H1 (cell line): ENCODE data around the gene ZFP36L2. TPM values are rescaled to one million over a fixed set of nuclear protein-coding genes. Genes with fewer than 3 reads are reported as not detected.
"Not testable (repeated sequence)": the region's sequence is repeated elsewhere in the genome, so short reads cannot be mapped to it uniquely, and the experiment has no call there.

Experiments used
- CTCF ChIA-PET: fragments of 300-600 bp; sonication (Branson Sonifier 250); formaldehyde crosslinking; loops from one replicate; lab custom pipeline; 2021; ENCODE audit not compliant: partially characterized antibody; lab: Charles Lee
- POLR2A ChIA-PET: fragments of 300-600 bp; sonication (Branson Sonifier 250); formaldehyde crosslinking; loops from one replicate; lab custom pipeline; 2021; ENCODE audit warnings: inconsistent platforms; ENCODE audit not compliant: partially characterized antibody; lab: Charles Lee
- DNase-seq, 2 experiments: peaks; one replicate each; pipeline versions ENCODE4 v3.0.0 to v3.0.0-alpha.2; 2010 to 2022; ENCODE audit warnings: low spot score in 2 of 2, low read depth in 1 of 2, mixed read lengths in 1 of 2
- FAIRE-seq: peaks from 2 replicates; lab custom pipeline; 2011; peaks lifted over from hg19 to GRCh38; lab: Jason Lieb, UNC
- H2AFZ ChIP-seq: 2 replicates; pipeline ENCODE4 v1.8.1; 2012; ENCODE audit warnings: low read length, inconsistent platforms
- H2AK5ac ChIP-seq: 2 replicates; pipeline ENCODE4 v1.6.1; 2013; ENCODE audit warnings: low read depth, low read length
- H2BK120ac ChIP-seq: replicated peaks from 2 replicates; pipeline ENCODE3; 2013; ENCODE audit warnings: low read depth, low read length, inconsistent platforms
- H2BK12ac ChIP-seq: 2 replicates; pipeline ENCODE4 v1.6.1; 2013; ENCODE audit warnings: low read depth, low read length
- H2BK15ac ChIP-seq: 2 replicates; pipeline ENCODE4 v1.6.1; 2013; ENCODE audit warnings: low read length
- H2BK20ac ChIP-seq: 2 replicates; pipeline ENCODE4 v1.6.1; 2013; ENCODE audit warnings: low read length
- H2BK5ac ChIP-seq: 2 replicates; pipeline ENCODE4 v1.6.1; 2013; ENCODE audit warnings: low read depth, low read length
- H3K14ac ChIP-seq: 2 replicates; pipeline ENCODE4 v1.6.1; 2013; ENCODE audit warnings: inconsistent platforms; ENCODE audit not compliant: insufficient read length
- H3K18ac ChIP-seq: 2 replicates; pipeline ENCODE4 v1.6.1; 2013; ENCODE audit warnings: low read length; ENCODE audit errors: extremely low read depth
- H3K23ac ChIP-seq: 2 replicates; pipeline ENCODE4 v1.6.1; 2013; ENCODE audit warnings: inconsistent platforms; ENCODE audit not compliant: insufficient read length
- H3K23me2 ChIP-seq: 2 replicates; pipeline ENCODE4 v1.6.1; 2013; ENCODE audit warnings: low read depth, low read length
- H3K27ac ChIP-seq: 2 replicates; pipeline ENCODE4 v1.6.1; 2011; ENCODE audit warnings: low read depth, low read length, inconsistent platforms
- H3K27me3 ChIP-seq, 4 experiments: replicated peaks in 1 of 4; 1 replicate in 1 of 4; 2 replicates in 3 of 4; pipeline versions ENCODE4 v1.6.1 to v1.8.1; 2011 to 2013; ENCODE audit warnings: low read length in 3 of 4, mild to moderate bottlenecking in 3 of 4, inconsistent platforms in 2 of 4, mixed read lengths in 2 of 4, moderate library complexity in 1 of 4; ENCODE audit not compliant: control insufficient read depth in 3 of 4, insufficient read depth in 3 of 4; ENCODE audit errors: extremely low read depth in 1 of 4
- H3K36me3 ChIP-seq, 4 experiments: 2 replicates each; pipeline versions ENCODE4 v1.6.1 to v1.8.1; 2011 to 2013; ENCODE audit warnings: mild to moderate bottlenecking in 4 of 4, low read length in 3 of 4, moderate library complexity in 2 of 4, control low read depth in 1 of 4, inconsistent platforms in 1 of 4; ENCODE audit not compliant: insufficient read depth in 4 of 4, control insufficient read depth in 2 of 4
- H3K4ac ChIP-seq: replicated peaks from 2 replicates; pipeline ENCODE3; 2013; ENCODE audit warnings: low read length, low read depth, mixed read lengths, inconsistent platforms; ENCODE audit not compliant: insufficient read length
- H3K4me1 ChIP-seq, 4 experiments: replicated peaks in 1 of 4; 1 replicate in 1 of 4; 2 replicates in 3 of 4; pipeline versions ENCODE4 v1.6.1 to v1.8.1; 2011 to 2013; ENCODE audit warnings: low read length in 3 of 4, inconsistent platforms in 2 of 4, mixed read lengths in 1 of 4; ENCODE audit not compliant: insufficient read depth in 4 of 4, control insufficient read depth in 3 of 4
- H3K4me2 ChIP-seq, 2 experiments: 2 replicates each; pipeline versions ENCODE4 v1.6.1 to v1.8.1; 2011 to 2013; ENCODE audit warnings: low read depth in 2 of 2, low read length in 2 of 2, control low read depth in 1 of 2, inconsistent platforms in 1 of 2, mild to moderate bottlenecking in 1 of 2; ENCODE audit not compliant: insufficient read depth in 1 of 2
- H3K4me3 ChIP-seq, 4 experiments: fragments of 200-600, 300-600 bp in 1 of 4; sonication (generic), shearing (Covaris generic), sonication (Bioruptor Twin) in 1 of 4; 2 replicates each; pipeline versions ENCODE4 v1.5.1 to v1.8.1; 2011 to 2016; ENCODE audit warnings: low read length in 4 of 4, low read depth in 3 of 4, control low read depth in 2 of 4, inconsistent platforms in 2 of 4, mild to moderate bottlenecking in 2 of 4, mixed read lengths in 1 of 4, moderate library complexity in 1 of 4; ENCODE audit not compliant: insufficient read depth in 2 of 4; ENCODE audit errors: extremely low read depth in 1 of 4
- H3K56ac ChIP-seq: replicated peaks from 2 replicates; pipeline ENCODE3; 2013; ENCODE audit warnings: low read depth, mild to moderate bottlenecking, mixed read lengths, low read length, inconsistent platforms; ENCODE audit not compliant: insufficient read length
- H3K79me1 ChIP-seq: 2 replicates; pipeline ENCODE4 v1.6.1; 2013; ENCODE audit warnings: low read depth, low read length, control low read depth
- H3K79me2 ChIP-seq, 2 experiments: 2 replicates each; pipeline versions ENCODE4 v1.6.1 to v1.8.1; 2012 to 2013; ENCODE audit warnings: low read length in 2 of 2, mild to moderate bottlenecking in 2 of 2, inconsistent platforms in 1 of 2; ENCODE audit not compliant: insufficient read depth in 2 of 2, control insufficient read depth in 1 of 2
- H3K9ac ChIP-seq, 4 experiments: replicated peaks in 1 of 4; 1 replicate in 1 of 4; 2 replicates in 3 of 4; pipeline versions ENCODE4 v1.6.1 to v1.8.1; 2011 to 2013; ENCODE audit warnings: low read depth in 3 of 4, low read length in 3 of 4, control low read depth in 2 of 4, mild to moderate bottlenecking in 2 of 4, moderate library complexity in 2 of 4, inconsistent platforms in 1 of 4; ENCODE audit errors: extremely low read depth in 1 of 4
- H3K9me3 ChIP-seq, 2 experiments: 2 replicates each; pipeline versions ENCODE4 v1.6.1 to v1.8.1; 2012 to 2013; ENCODE audit warnings: mild to moderate bottlenecking in 2 of 2, moderate library complexity in 2 of 2, control low read depth in 1 of 2, inconsistent platforms in 1 of 2, low read depth in 1 of 2, low read length in 1 of 2, mixed read lengths in 1 of 2; ENCODE audit not compliant: insufficient read depth in 2 of 2
- H4K20me1 ChIP-seq, 2 experiments: replicated peaks in 1 of 2; 2 replicates each; pipeline versions ENCODE3 to v1.8.1; 2011 to 2013; ENCODE audit warnings: inconsistent platforms in 2 of 2, low read length in 2 of 2, mild to moderate bottlenecking in 1 of 2; ENCODE audit not compliant: insufficient read depth in 2 of 2, control insufficient read depth in 1 of 2
- H4K5ac ChIP-seq: 2 replicates; pipeline ENCODE4 v1.6.1; 2013; ENCODE audit warnings: low read length, low read depth, mixed read lengths, inconsistent platforms; ENCODE audit not compliant: insufficient read length
- H4K8ac ChIP-seq: 2 replicates; pipeline ENCODE4 v1.8.0; 2013; ENCODE audit warnings: mild to moderate bottlenecking, moderate library complexity, low read length, inconsistent platforms; ENCODE audit not compliant: insufficient read depth; ENCODE audit errors: extremely low read depth
- H4K91ac ChIP-seq: replicated peaks from 2 replicates; pipeline ENCODE3; 2013; ENCODE audit warnings: low read length, mixed read lengths, inconsistent platforms; ENCODE audit not compliant: insufficient read length
- WGBS, 2 experiments: shearing (Covaris generic) in 1 of 2; methylation state at CpG; one replicate each; pipeline versions ENCODE4 v1.1.6 to v1.1.7; 2013 to 2015; ENCODE audit warnings: low lambda C conversion rate in 2 of 2, mixed read lengths in 2 of 2, inconsistent platforms in 1 of 2, low coverage in 1 of 2, missing lambda C conversion rate in 1 of 2; ENCODE audit not compliant: insufficient replicate concordance in 2 of 2, insufficient coverage in 1 of 2, insufficient read length in 1 of 2; ENCODE audit errors: extremely low coverage in 1 of 2, missing lambda C conversion rate in 1 of 2; 5-methylcytosine and 5-hydroxymethylcytosine counted together
- polyA plus RNA-seq, 7 experiments: library from polyadenylated mRNA; depleted of rRNA in 3 of 7; stranded (reverse) in 5 of 7; unstranded in 2 of 7; fragments of >200 nt in 5 of 7; fragments of 200-250 nt in 2 of 7; gene quantifications; 1 replicate in 5 of 7; 2 replicates in 1 of 7; 4 replicates in 1 of 7; pipeline versions ENCODE4 v1.2.1 to v1.2.3, GENCODE V29; 2011 to 2013; ENCODE audit warnings: missing spikeins in 2 of 7, mixed read lengths in 2 of 7
- total RNA-seq: library from RNA; stranded (reverse); fragmentation: NEBNext Ultra II Directional; extraction: Animal tissue kit (Norgen Biotek cat#: 25700); gene quantifications from 2 replicates; pipeline ENCODE4 v1.2.1, GENCODE V29; 2021

Gene ZFP36L2
- total and polyA plus RNA-seq, 2 of the 8 experiments (the other 6 are each of a cell fraction or from before 2014, with no cell fraction given), result 13.4 to 102 TPM

- H3K4ac ChIP-seq, H3K4me2 ChIP-seq, FAIRE-seq, H3K27me3 ChIP-seq, H3K23ac ChIP-seq, H2BK5ac ChIP-seq, H2BK20ac ChIP-seq, H2AK5ac ChIP-seq, H3K14ac ChIP-seq, H3K18ac ChIP-seq, H3K4me3 ChIP-seq, DNase-seq, H2BK15ac ChIP-seq, H2AFZ ChIP-seq, H3K27ac ChIP-seq, H4K5ac ChIP-seq, H3K56ac ChIP-seq, H3K9ac ChIP-seq, H4K20me1 ChIP-seq, H4K91ac ChIP-seq, H3K9me3 ChIP-seq, H3K79me1 ChIP-seq, H3K36me3 ChIP-seq, H2BK12ac ChIP-seq, H2BK120ac ChIP-seq, H3K23me2 ChIP-seq, H4K8ac ChIP-seq, H3K79me2 ChIP-seq: not testable (repeated sequence)
- CTCF ChIA-PET, result interaction anchor here (0.8 to 6.0 kb wide), 8 partner anchors 11 to 38 kb away, joined by 3 to 42 read pairs (median 6); no protein-coding TSS in a partner anchor
- 93% methylated on average over 7 of the region's 7 CpGs; no CpG with 5 or more reads in 1 of the 2 experiments for whole genome bisulfite sequencing, 2 experiments
- POLR2A ChIA-PET, result interaction anchor here (2.8 kb wide), 1 partner anchor 11 kb away, joined by 12 read pairs; no protein-coding TSS in a partner anchor
- peaks cover 0 to 14% (median 5%) of the 10 kb centered on the region in 4 experiments; a peak in 5 of 7 replicates for H3K4me1 ChIP-seq
Measured at GRCh38 chr2:43189861-43190260, 36.5 kb downstream of the ZFP36L2 start.
